K562 (cell line): ENCODE results near the gene ASZ1.

Source experiments
- HMBOX1 ChIP-seq: sonication (generic); IDR thresholded peaks from 2 replicates; pipeline ENCODE4 v1.6.1; 2016
- MYBL2 ChIP-seq, 2 experiments: fragments of 450-650 bp in 1 of 2; sonication (generic) in 1 of 2; formaldehyde crosslinking in 1 of 2; IDR thresholded peaks; 2 replicates each; pipeline versions ENCODE4 v1.6.1 to v1.8.1; 2017 to 2022; ENCODE audit warnings: borderline replicate concordance in 1 of 2, inconsistent platforms in 1 of 2, low read depth in 1 of 2, mild to moderate bottlenecking in 1 of 2, missing genetic modification reagents in 1 of 2, moderate library complexity in 1 of 2
- TCF3 ChIP-seq: sonication (generic); formaldehyde crosslinking; IDR thresholded peaks from 2 replicates; pipeline ENCODE4 v1.4.0; 2020; ENCODE audit warnings: mild to moderate bottlenecking, missing genetic modification reagents
- ZC3H11A ChIP-seq: IDR thresholded peaks from 2 replicates; pipeline ENCODE4 v1.6.1; 2012; ENCODE audit warnings: low read depth, low read length, improper control_type of control experiment

- TF ChIP-seq MYBL2 (IDR thresholded peaks at IDR 0.05; ENCODE audit: low read depth) (no peak), MYBL2 (CRISPR knock-in tag; IDR thresholded peaks at IDR 0.05; ENCODE audit: borderline replicate concordance) (no peak), TCF3 (no peak), HMBOX1 (no peak), ZC3H11A (no peak)
Observed at GRCh38 chr7:117386110-117386706, 41.1 kb downstream of the ASZ1 start.
